ENCODE results near the gene CC2D1A.

Gene CC2D1A

GRCh38 chr19:13930402-13930801 lies 24.4 kb downstream of the CC2D1A start:
- H3K27ac ChIP-seq = no peak overlapping the region
- TF ChIP-seq CTCF (IDR thresholded peaks at IDR 0.05) (no peak), ZFX (IDR thresholded peaks at IDR 0.05; ENCODE audit: borderline replicate concordance) (no peak)

GRCh38 chr19:13931391-13932148 lies 25.6 kb downstream of the CC2D1A start:
- TF ChIP-seq ZFX (IDR thresholded peaks at IDR 0.05; ENCODE audit: borderline replicate concordance) (no peak), CTCF (IDR thresholded peaks at IDR 0.05) (no peak)

GRCh38 chr19:13932149-13932637 lies 26.2 kb downstream of the CC2D1A start:
- no peak overlapping the region for H3K27ac ChIP-seq
- TF ChIP-seq CTCF (IDR thresholded peaks at IDR 0.05) = no peak
- no peak for TF ChIP-seq ZFX (IDR thresholded peaks at IDR 0.05; ENCODE audit: borderline replicate concordance)

More at GRCh38 chr19:13931391-13932148, 25.6 kb downstream of the CC2D1A start:
- no peak overlapping the region for H3K27ac ChIP-seq

GRCh38 chr19:13932911-13933393 lies 27.0 kb downstream of the CC2D1A start:
- H3K27ac ChIP-seq = no peak overlapping the region
- TF ChIP-seq CTCF (IDR thresholded peaks at IDR 0.05) (no peak), ZFX (IDR thresholded peaks at IDR 0.05; ENCODE audit: borderline replicate concordance) (no peak)

GRCh38 chr19:13934785-13935109 lies 28.7 kb downstream of the CC2D1A start:
- TF ChIP-seq ZFX (IDR thresholded peaks at IDR 0.05; ENCODE audit: borderline replicate concordance) (no peak), CTCF (IDR thresholded peaks at IDR 0.05) (no peak)
- H3K27ac ChIP-seq = no peak overlapping the region

- no peak for TF ChIP-seq CTCF (IDR thresholded peaks at IDR 0.05)
- no peak for TF ChIP-seq ZFX (IDR thresholded peaks at IDR 0.05; ENCODE audit: borderline replicate concordance)
- H3K27ac ChIP-seq = no peak overlapping the region
These were observed 29.9 kb downstream of the CC2D1A start for GRCh38 chr19:13935765-13936510.
